ENCODE results near the gene DMKN. TPM values are rescaled to one million over a fixed set of nuclear protein-coding genes. Genes with fewer than 3 reads are reported as not detected.

DMKN gene
- total RNA-seq, 3 donors from 2014 or later (not counting 1 experiment from before 2014, with no cell fraction given), result 10.7 to 15.3 (median 11.3) TPM

GRCh38 chr19:35531291-35531690, 17.8 kb upstream of the DMKN start:
- Mint-ChIP-seq H3K36me3 (no peaks in the 10 kb centered on the region), H3K4me1 (peaks cover 6 to 22% of the 10 kb centered on the region in 2 donors), H3K4me3 (no peak overlapping the region), H3K9me3 (no peaks in the 10 kb centered on the region), H3K27ac (peak overlapping the region in 1 of 2 donors; percentile 52), H3K27me3 (ENCODE audit: low read depth in 2 of 2) (peaks cover 16 to 35% of the 10 kb centered on the region in 2 donors)
- DNase-seq (no peak), ATAC-seq (no peak)
- Histone ChIP-seq H3K36me3 (ENCODE audit: control insufficient read depth, insufficient read depth, low read length) (no peaks in the 10 kb centered on the region), H3K27me3 (ENCODE audit: control insufficient read depth, insufficient read depth, low read length) (no peaks in the 10 kb centered on the region), H3K4me1 (ENCODE audit: control insufficient read depth, insufficient read depth, low read length) (peaks cover 25% of the 10 kb centered on the region), H3K27ac (ENCODE audit: low read length) (no peak overlapping the region), H3K4me3 (ENCODE audit: low read length) (no peak overlapping the region), H3K9me3 (ENCODE audit: control insufficient read depth, insufficient read depth, low read length) (no peaks in the 10 kb centered on the region)
- WGBS (ENCODE audit: insufficient coverage), result 84% methylated on average over 6 of the region's 6 CpGs
- no peak for TF ChIP-seq CTCF (IDR thresholded peaks at IDR 0.05)
- intact Hi-C loops (cut with micrococcal nuclease), result no loop called here

- WGBS (ENCODE audit: insufficient coverage), result 41% methylated on average over 19 of the region's 19 CpGs
- H3K4me1 Mint-ChIP-seq, result peaks cover 6 to 16% of the 10 kb centered on the region in 2 donors
Measured at GRCh38 chr19:35529241-35530218, 16.1 kb upstream of the DMKN start.

GRCh38 chr19:35528218-35529038, 15.0 kb upstream of the DMKN start, which contains the start of gene SBSN:
TSS of gene SBSN (minus strand) at chr19:35528311. CDS start at chr19:35528281, 30 bp downstream.
- H3K27ac ChIP-seq (ENCODE audit: low read length), result no peak within 1 kb of the TSS
- H3K4me3 Mint-ChIP-seq, result no peak within 1 kb of the TSS
- no peak for DNase-seq
- H3K36me3 ChIP-seq (ENCODE audit: control insufficient read depth, insufficient read depth, low read length), result no peaks in the 10 kb centered on the region
- H3K36me3 Mint-ChIP-seq, result no peaks in the 10 kb centered on the region
- H3K4me3 ChIP-seq (ENCODE audit: low read length), result no peak within 1 kb of the TSS
- peak within 1 kb of the TSS in 1 of 2 donors; percentile 56 for H3K27ac Mint-ChIP-seq
- peaks cover 0 to 6% of the 10 kb centered on the region in 2 donors for H3K4me1 Mint-ChIP-seq
- H3K9me3 ChIP-seq (ENCODE audit: control insufficient read depth, insufficient read depth, low read length), result no peaks in the 10 kb centered on the region
- no peaks in the 10 kb centered on the region for H3K27me3 ChIP-seq (ENCODE audit: control insufficient read depth, insufficient read depth, low read length)
- no peak for ATAC-seq
- WGBS (ENCODE audit: insufficient coverage), result 86% methylated on average over 9 of the region's 11 CpGs
- peaks cover 8% of the 10 kb centered on the region for H3K4me1 ChIP-seq (ENCODE audit: control insufficient read depth, insufficient read depth, low read length)
- no peaks in the 10 kb centered on the region for H3K9me3 Mint-ChIP-seq
- TF ChIP-seq CTCF (IDR thresholded peaks at IDR 0.05), result no peak
- peaks cover 16 to 35% of the 10 kb centered on the region in 2 donors for H3K27me3 Mint-ChIP-seq (ENCODE audit: low read depth in 2 of 2)
- intact Hi-C loops (cut with micrococcal nuclease), result no loop called here

More at GRCh38 chr19:35529241-35530218, 16.1 kb upstream of the DMKN start:
- H3K36me3 ChIP-seq (ENCODE audit: control insufficient read depth, insufficient read depth, low read length), result no peaks in the 10 kb centered on the region
- intact Hi-C loops (cut with micrococcal nuclease), result no loop called here
- DNase-seq (no peak), ATAC-seq (no peak)
- H3K4me1 ChIP-seq (ENCODE audit: control insufficient read depth, insufficient read depth, low read length), result peaks cover 19% of the 10 kb centered on the region
- no peak overlapping the region for H3K27ac ChIP-seq (ENCODE audit: low read length)
- no peak for TF ChIP-seq CTCF (IDR thresholded peaks at IDR 0.05)
- peaks cover 16 to 33% of the 10 kb centered on the region in 2 donors for H3K27me3 Mint-ChIP-seq (ENCODE audit: low read depth in 2 of 2)
- no peaks in the 10 kb centered on the region for H3K9me3 ChIP-seq (ENCODE audit: control insufficient read depth, insufficient read depth, low read length)
- H3K4me3 ChIP-seq (ENCODE audit: low read length), result no peak overlapping the region
- no peaks in the 10 kb centered on the region for H3K27me3 ChIP-seq (ENCODE audit: control insufficient read depth, insufficient read depth, low read length)
- peak overlapping the region in 1 of 2 donors; percentile 56 for H3K27ac Mint-ChIP-seq
- H3K4me3 Mint-ChIP-seq, result no peak overlapping the region
- no peaks in the 10 kb centered on the region for H3K36me3 Mint-ChIP-seq
- H3K9me3 Mint-ChIP-seq, result no peaks in the 10 kb centered on the region

All from natural killer cell (primary cell).